GM18909 (cell line): Measurements from ENCODE around the gene ZFC3H1.
"Not testable (repeated sequence)": the region's sequence is repeated elsewhere in the genome, so short reads cannot be mapped to it uniquely, and the experiment has no call there.

Source experiments
- ATAC-seq: cut with Tn5 transposase; IDR thresholded peaks from one replicate; pipeline ENCODE4 v1.9.1; 2021; ENCODE audit warnings: mild to moderate bottlenecking; ENCODE audit not compliant: unreplicated experiment, poor library complexity

Gene ZFC3H1, protein sequence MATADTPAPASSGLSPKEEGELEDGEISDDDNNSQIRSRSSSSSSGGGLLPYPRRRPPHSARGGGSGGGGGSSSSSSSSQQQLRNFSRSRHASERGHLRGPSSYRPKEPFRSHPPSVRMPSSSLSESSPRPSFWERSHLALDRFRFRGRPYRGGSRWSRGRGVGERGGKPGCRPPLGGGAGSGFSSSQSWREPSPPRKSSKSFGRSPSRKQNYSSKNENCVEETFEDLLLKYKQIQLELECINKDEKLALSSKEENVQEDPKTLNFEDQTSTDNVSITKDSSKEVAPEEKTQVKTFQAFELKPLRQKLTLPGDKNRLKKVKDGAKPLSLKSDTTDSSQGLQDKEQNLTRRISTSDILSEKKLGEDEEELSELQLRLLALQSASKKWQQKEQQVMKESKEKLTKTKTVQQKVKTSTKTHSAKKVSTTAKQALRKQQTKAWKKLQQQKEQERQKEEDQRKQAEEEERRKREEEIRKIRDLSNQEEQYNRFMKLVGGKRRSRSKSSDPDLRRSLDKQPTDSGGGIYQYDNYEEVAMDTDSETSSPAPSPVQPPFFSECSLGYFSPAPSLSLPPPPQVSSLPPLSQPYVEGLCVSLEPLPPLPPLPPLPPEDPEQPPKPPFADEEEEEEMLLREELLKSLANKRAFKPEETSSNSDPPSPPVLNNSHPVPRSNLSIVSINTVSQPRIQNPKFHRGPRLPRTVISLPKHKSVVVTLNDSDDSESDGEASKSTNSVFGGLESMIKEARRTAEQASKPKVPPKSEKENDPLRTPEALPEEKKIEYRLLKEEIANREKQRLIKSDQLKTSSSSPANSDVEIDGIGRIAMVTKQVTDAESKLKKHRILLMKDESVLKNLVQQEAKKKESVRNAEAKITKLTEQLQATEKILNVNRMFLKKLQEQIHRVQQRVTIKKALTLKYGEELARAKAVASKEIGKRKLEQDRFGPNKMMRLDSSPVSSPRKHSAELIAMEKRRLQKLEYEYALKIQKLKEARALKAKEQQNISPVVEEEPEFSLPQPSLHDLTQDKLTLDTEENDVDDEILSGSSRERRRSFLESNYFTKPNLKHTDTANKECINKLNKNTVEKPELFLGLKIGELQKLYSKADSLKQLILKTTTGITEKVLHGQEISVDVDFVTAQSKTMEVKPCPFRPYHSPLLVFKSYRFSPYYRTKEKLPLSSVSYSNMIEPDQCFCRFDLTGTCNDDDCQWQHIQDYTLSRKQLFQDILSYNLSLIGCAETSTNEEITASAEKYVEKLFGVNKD (N-terminal part only)

DNA sequence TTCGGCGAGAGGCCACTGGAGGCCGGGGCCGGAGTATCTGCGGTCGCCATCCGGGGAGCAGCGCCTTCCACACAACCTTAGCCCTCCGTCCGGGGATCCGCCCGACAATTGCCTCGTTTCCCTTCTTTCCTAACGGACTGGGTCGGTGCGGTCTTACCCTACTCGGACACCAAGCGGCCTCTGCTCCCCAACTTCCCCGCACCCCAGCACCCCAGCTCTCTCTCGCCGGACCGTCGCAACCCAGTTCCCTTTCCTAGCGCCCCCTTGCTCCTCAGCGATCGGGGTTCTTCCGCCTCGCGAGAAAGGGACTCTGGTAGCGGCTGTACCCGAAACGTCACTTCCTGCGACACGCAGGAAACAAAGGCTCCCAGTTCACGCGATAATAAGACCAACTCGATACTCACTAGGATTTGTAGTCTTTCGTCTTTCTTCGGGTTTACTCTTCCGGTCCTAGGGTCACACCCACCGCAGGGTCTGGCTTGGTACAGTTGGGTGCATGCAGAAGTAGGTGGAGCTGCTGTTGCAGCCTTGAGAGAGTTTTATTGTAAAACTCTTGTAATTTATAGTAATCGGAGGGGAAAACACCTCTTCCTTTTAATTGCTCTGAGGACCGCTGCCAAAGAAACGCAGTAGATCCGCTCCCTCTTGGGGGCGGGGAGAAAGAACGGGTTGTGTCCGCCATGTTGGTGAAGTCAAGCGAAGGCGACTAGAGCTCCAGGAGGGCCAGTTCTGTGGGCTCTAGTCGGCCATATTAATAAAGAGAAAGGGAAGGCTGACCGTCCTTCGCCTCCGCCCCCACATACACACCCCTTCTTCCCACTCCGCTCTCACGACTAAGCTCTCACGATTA is at the start of gene ZFC3H1, which contains the start of gene THAP2:
Gene ZFC3H1, minus strand, starts transcription at position 288 of the 850 bp plus-strand sequence. Its CDS starts 238 bp downstream, at position 50.
Gene THAP2, plus strand, starts transcription at position 741 of the 850 bp plus-strand sequence. CDS start 209 bp downstream, outside the sequence.
- peak; percentile 94 for ATAC-seq

GRCh38 chr12:71710276-71711125 is 46.9 kb upstream of the ZFC3H1 start:
- no peak for ATAC-seq

GRCh38 chr12:71708658-71709057 is 45.0 kb upstream of the ZFC3H1 start:
- no peak for ATAC-seq

DNA sequence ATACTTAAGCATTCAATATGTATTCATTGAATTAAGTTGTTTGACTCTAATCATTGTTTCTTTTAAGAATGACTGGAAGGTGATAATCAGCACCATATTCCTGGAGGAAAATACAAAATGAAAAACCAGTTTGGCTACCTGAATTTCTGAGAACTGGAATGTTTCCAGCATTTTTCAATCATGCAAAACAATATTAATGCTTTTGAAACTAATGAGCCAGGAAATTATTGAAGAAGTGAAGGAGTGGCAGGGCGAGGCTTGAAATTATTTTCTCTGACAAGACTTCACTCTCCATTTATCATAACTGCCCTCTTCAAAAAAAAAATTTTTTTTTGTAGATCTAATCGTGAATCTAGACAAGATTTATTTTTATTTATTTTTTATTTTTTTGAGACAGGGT is 41.3 kb upstream of the ZFC3H1 start:
- ATAC-seq = no peak

DNA sequence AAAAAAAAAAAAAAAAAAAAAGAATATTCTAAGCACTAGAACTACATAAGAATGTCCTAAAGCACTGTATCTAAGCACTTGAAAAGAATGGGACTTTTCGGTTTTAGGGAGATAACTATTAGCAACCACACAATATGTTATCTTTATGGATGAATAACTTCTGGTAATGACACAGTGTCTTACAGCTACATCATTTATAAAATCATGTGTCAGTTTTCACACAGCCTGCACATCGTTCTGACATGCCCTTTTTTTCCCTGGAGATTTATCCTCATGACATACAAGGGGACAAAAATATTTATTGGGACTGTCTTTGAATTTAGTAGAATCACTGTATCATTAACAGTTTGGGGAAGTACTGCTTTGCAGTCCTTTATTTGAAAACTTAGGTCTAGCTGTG is 39.6 kb upstream of the ZFC3H1 start:
- ATAC-seq = no peak

DNA sequence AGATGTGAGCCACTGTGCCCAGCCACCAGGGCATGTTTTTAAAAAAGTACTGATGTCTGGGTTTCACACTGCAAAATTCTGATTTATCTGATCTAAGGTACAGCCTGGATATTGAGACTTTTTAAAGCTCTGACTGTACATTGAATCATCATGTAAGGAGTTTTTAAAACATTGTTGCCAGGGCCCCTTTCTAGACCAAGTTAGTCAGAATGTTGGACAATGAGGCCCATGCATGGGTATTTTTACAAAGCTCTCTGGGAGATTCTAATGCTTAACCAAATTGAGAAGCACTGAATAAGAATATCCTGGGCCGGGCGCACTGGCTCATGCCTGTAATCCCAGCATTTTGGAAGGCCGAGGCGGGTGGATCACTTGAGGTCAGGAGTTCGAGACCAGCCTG is 38.9 kb upstream of the ZFC3H1 start:
- no peak for ATAC-seq

DNA sequence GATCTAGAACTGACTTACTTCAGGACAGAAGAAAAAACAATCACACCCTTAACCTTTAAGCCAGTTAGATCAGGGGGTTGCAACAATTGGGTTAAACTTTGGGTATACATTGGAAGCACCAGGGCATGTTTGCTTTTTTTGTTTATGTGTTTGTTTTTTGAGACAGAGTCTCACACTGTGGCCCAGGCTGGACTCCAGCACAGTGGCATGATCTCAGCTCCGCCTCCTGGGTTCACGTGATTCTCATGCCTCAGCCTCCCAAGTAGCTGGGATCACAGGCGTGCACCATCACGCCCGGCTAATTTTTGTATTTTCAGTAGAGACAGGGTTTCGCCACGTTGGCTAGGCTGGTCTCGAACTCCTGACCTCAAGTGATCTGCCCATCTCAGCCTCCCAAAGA is 38.5 kb upstream of the ZFC3H1 start:
- ATAC-seq = not testable (repeated sequence)

DNA sequence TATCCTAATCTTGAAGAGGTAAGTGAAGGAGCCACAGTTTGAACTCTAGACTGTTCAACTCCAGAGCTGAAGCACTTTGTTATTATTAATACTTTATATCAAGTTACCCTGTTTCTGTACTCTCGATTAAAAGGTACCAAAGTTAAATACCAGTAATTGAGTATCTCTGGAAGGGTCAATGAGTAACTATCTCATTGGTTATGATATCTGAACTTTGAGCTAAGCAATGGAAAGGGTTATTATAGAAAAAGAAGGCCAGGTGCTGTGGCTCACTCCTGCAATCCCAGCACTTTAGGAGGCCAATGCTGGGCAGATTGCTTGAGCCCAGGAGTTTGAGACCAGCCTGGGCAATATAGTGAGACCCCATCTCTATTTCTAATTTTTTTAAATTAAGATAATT is 32.1 kb upstream of the ZFC3H1 start:
- ATAC-seq = no peak

GRCh38 chr12:71694099-71694820 is 30.6 kb upstream of the ZFC3H1 start:
- peak; percentile 90 for ATAC-seq

DNA sequence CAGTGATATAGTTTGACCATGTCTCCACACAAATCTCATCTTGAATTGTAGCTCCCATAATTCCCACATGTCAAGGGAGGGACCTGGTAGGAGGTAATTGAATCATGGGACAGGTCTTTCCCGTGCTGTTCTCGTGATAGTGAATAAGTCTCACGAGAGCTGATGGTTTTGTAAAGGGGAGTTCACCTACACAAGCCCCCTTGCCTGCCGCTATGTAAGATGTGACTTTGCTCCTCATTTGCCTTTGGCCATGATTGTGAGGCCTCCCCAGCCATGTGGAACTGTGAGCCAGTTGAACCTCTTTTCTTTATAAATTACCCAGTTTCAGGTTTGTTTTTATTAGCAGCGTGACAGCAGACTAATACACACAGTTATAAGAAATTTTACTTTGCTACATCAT is 30.0 kb upstream of the ZFC3H1 start:
- peak; percentile 18 for ATAC-seq

- ATAC-seq = no peak
Observed at GRCh38 chr12:71693126-71693525, 29.5 kb upstream of the ZFC3H1 start.

GRCh38 chr12:71691504-71692129 is 28.0 kb upstream of the ZFC3H1 start:
- no peak for ATAC-seq

DNA sequence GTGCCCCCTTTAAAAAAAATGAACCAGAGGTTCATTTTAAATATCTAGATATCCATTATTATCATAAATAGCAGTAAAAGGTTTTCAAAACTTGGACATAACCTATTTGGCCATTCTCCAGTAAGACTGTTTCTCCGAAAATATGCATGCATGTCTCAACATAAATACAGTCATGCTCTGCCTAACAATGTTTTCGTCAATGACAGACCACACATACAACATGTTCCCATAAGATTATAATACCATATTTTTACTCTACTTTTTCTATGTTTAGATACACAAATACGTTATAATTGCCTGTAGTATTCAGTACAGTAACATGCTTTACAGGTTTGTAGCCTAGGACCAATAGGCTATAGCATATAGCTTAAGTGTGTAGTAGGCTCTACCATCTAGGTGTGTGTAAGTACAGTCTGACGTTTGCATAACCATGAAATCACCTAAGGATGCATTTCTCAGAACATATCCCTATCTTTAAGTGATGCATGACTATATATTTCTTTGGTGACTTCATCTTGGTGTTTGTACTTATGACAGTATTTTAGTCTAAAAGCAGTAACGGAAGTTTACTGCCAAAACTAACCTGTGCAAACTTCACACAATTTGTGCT is 25.4 kb upstream of the ZFC3H1 start:
- ATAC-seq = no peak

DNA sequence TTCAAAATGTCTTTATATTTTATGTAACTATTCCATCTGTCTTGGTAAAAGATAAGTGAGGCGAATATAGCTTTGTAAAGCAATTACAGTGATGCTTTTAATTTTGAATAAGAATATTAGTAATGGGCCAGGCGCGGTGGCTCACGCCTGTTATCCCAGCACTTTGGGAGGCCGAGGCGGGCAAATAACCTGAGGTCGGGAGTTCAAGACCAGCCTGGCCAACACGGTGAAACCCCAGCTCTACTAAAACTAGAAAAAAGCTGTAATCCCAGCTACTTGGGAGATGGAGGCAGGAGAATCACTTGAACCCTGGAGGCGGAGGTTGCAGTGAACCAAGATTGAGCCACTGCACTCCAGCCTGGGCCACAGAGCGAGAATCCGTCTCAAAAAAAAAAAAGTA is 23.5 kb upstream of the ZFC3H1 start:
- ATAC-seq = not testable (repeated sequence)

GRCh38 chr12:71686658-71687025 is 23.0 kb upstream of the ZFC3H1 start:
- ATAC-seq = no peak

- ATAC-seq = peak; percentile 91
Observed at GRCh38 chr12:71685914-71686657, 22.4 kb upstream of the ZFC3H1 start, which contains the start of gene TMEM19. Gene TMEM19, plus strand, starts transcription at chr12:71686082. Its CDS starts 599 bp downstream, at chr12:71686681.
